OCI-LY3 (cell line): ENCODE data around the gene NR5A2.

Experiments used
- EZH2phosphoT487 ChIP-seq: fragments of 200-600 bp; shearing (Covaris generic); IDR thresholded peaks from 2 replicates; pipeline ENCODE4 v1.6.1; 2018; ENCODE audit warnings: antibody characterized with exemption, mixed run types, low read depth
- TF ChIP-seq, protein P1 (sequence below): fragments of 200-600, 300-600 bp; sonication (generic); IDR thresholded peaks from 2 replicates; pipeline ENCODE4 v1.5.1; 2014; ENCODE audit warnings: antibody characterized with exemption, low read length, low read depth

DNA sequence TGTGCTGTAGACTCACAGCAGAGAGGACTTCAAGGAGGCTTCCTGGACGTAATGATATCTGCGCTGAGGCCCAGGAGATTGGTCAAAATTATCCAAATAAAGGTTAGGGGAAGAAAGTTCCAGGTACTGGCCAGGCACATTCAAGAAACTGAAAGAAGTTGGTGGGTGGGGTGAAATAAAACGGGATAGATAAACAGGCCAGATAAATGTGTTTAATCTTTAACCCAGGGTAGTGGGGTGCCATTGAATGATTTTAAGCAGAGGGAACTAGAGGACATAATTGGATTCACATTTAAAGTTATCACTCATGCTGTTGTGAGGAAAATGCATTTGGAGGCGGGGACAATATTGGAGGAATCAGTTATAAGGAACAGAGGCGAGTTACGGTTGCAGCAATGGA, 134.7 kb downstream of the NR5A2 start:
- TF ChIP-seq, protein P1, sequence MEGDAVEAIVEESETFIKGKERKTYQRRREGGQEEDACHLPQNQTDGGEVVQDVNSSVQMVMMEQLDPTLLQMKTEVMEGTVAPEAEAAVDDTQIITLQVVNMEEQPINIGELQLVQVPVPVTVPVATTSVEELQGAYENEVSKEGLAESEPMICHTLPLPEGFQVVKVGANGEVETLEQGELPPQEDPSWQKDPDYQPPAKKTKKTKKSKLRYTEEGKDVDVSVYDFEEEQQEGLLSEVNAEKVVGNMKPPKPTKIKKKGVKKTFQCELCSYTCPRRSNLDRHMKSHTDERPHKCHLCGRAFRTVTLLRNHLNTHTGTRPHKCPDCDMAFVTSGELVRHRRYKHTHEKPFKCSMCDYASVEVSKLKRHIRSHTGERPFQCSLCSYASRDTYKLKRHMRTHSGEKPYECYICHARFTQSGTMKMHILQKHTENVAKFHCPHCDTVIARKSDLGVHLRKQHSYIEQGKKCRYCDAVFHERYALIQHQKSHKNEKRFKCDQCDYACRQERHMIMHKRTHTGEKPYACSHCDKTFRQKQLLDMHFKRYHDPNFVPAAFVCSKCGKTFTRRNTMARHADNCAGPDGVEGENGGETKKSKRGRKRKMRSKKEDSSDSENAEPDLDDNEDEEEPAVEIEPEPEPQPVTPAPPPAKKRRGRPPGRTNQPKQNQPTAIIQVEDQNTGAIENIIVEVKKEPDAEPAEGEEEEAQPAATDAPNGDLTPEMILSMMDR, result no peak
- no peak for TF ChIP-seq EZH2phosphoT487
